SK-N-SH treated with all-trans-retinoic acid at 6 μM for 48 hours (cell line): ENCODE measurements around the gene SLC51B.

Experiments
- BACH2 ChIP-seq: fragments of 250-450 bp; sonication (Bioruptor Pico); IDR thresholded peaks from 2 replicates; pipeline ENCODE4 v1.9.0; 2021; ENCODE audit warnings: mild to moderate bottlenecking, borderline replicate concordance
- CSDC2 ChIP-seq: fragments of 250-450 bp; sonication (Bioruptor Pico); IDR thresholded peaks from 2 replicates; pipeline ENCODE4 v1.5.0; 2020; ENCODE audit warnings: mild to moderate bottlenecking, moderate library complexity
- ESRRG ChIP-seq: fragments of 250-450 bp; sonication (Bioruptor Pico); IDR thresholded peaks from 2 replicates; pipeline ENCODE4 v1.6.1; 2021; ENCODE audit warnings: mild to moderate bottlenecking
- PPARA ChIP-seq: fragments of 250-450 bp; sonication (Bioruptor Pico); IDR thresholded peaks from 2 replicates; pipeline ENCODE4 v1.5.0; 2020; ENCODE audit warnings: mild to moderate bottlenecking, borderline replicate concordance
- RARB ChIP-seq: fragments of 250-450 bp; sonication (Bioruptor Pico); IDR thresholded peaks from 2 replicates; pipeline ENCODE4 v1.8.0; 2021; ENCODE audit warnings: mild to moderate bottlenecking, moderate library complexity
- ZNF565 ChIP-seq: fragments of 450-650 bp; formaldehyde crosslinking; conservative IDR thresholded peaks from 2 replicates; pipeline ENCODE4 v1.5.0; 2020; ENCODE audit warnings: low read depth, mild to moderate bottlenecking, moderate library complexity
- TF ChIP-seq, protein P1 (sequence below): fragments of 250-450 bp; sonication (Bioruptor Pico); IDR thresholded peaks from 2 replicates; pipeline ENCODE4 v1.8.0; 2020; ENCODE audit warnings: mild to moderate bottlenecking, moderate library complexity, borderline replicate concordance
- TF ChIP-seq, protein P2 (sequence below): fragments of 250-450 bp; sonication (Bioruptor Pico); IDR thresholded peaks from 2 replicates; pipeline ENCODE4 v1.8.0; 2021; ENCODE audit warnings: low read depth, mild to moderate bottlenecking, moderate library complexity, borderline replicate concordance

DNA sequence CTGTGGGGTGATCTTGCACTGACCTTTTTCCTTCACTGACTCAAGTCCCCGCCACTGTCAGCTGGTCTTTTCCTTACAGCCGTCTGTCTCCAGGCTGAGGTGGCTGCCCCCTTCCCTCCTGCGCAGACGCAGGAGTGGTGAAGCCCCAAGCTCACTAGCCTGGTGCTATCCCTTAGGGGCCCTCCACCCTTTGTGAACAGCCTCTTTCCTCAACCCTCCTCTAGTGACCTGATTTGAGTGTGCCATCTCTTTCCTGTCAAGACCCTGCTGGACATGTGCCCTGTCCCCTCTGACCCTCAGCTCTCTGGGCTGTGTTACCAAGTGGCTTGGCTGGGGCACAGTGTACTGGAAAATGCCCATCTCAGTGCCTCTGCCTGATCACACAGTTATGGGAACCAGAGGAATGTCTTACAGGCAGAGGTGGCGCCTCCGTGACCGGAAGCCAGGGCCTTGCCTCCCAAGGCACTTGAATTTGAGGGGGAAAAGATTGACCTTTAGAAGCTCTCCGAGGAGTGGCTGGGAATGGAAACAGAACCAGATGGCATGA lies 40.1 kb downstream of the SLC51B start:
- TF ChIP-seq PPARA (CRISPR knock-in tag) (no peak), ESRRG (no peak), ZNF565 (CRISPR knock-in tag) (no peak), RARB (CRISPR knock-in tag) (no peak), BACH2 (CRISPR knock-in tag) (no peak), CSDC2 (CRISPR knock-in tag) (no peak)
- TF ChIP-seq, protein P1, sequence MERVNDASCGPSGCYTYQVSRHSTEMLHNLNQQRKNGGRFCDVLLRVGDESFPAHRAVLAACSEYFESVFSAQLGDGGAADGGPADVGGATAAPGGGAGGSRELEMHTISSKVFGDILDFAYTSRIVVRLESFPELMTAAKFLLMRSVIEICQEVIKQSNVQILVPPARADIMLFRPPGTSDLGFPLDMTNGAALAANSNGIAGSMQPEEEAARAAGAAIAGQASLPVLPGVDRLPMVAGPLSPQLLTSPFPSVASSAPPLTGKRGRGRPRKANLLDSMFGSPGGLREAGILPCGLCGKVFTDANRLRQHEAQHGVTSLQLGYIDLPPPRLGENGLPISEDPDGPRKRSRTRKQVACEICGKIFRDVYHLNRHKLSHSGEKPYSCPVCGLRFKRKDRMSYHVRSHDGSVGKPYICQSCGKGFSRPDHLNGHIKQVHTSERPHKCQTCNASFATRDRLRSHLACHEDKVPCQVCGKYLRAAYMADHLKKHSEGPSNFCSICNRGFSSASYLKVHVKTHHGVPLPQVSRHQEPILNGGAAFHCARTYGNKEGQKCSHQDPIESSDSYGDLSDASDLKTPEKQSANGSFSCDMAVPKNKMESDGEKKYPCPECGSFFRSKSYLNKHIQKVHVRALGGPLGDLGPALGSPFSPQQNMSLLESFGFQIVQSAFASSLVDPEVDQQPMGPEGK (CRISPR knock-in tag) = no peak
- TF ChIP-seq, protein P2, sequence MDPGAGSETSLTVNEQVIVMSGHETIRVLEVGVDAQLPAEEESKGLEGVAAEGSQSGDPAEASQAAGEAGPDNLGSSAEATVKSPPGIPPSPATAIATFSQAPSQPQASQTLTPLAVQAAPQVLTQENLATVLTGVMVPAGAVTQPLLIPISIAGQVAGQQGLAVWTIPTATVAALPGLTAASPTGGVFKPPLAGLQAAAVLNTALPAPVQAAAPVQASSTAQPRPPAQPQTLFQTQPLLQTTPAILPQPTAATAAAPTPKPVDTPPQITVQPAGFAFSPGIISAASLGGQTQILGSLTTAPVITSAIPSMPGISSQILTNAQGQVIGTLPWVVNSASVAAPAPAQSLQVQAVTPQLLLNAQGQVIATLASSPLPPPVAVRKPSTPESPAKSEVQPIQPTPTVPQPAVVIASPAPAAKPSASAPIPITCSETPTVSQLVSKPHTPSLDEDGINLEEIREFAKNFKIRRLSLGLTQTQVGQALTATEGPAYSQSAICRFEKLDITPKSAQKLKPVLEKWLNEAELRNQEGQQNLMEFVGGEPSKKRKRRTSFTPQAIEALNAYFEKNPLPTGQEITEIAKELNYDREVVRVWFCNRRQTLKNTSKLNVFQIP = no peak
